Measurements from ENCODE around the gene ZNF646.

GRCh38 chr16:31099860-31100638 is 25.8 kb downstream of the ZNF646 start:
- no peak for TF ChIP-seq CTCF (IDR thresholded peaks at IDR 0.05)
- TF ChIP-seq POLR2A (IDR thresholded peaks at IDR 0.05) = no peak
- TF ChIP-seq POLR2AphosphoS5 (IDR thresholded peaks at IDR 0.05) = no peak

All from prostate gland (tissue), 2 donors.